B cell (primary cell): ENCODE data around the gene HTR2B.

Experiments
- EZH2 ChIP-seq: IDR thresholded peaks from 2 replicates; pipeline ENCODE4 v1.6.1; 2012; ENCODE audit warnings: borderline replicate concordance, low read depth, mild to moderate bottlenecking, moderate library complexity, low read length; ENCODE audit not compliant: insufficient read depth, poor library complexity, severe bottlenecking
- TF ChIP-seq, protein P1 (sequence below): fragments of 200-600 bp; IDR thresholded peaks from one replicate; pipeline ENCODE4 v1.8.0; 2022; ENCODE audit warnings: antibody characterized with exemption, mild to moderate bottlenecking

DNA sequence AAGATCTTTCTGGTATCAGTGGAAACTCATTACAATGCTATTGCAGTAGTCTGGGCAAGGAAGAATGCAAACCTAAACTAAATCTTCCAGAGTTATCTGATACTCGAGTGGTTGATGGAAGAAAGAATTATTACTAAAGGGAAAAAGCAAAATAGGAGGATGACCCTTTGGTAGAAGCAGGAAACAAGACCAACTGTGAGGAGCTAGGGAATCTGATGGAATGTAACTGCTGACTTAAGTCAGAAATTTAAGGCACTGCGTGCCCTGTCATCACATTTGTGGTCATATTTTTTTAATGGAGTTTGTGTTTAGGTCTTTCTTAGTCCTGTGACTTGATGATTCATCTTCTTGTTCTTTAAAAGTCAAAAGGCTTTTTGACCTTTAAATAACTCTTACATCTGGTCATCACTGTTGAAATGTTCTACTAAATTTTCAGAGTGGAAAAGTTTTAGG is 37.1 kb upstream of the HTR2B start:
- TF ChIP-seq, protein P1, sequence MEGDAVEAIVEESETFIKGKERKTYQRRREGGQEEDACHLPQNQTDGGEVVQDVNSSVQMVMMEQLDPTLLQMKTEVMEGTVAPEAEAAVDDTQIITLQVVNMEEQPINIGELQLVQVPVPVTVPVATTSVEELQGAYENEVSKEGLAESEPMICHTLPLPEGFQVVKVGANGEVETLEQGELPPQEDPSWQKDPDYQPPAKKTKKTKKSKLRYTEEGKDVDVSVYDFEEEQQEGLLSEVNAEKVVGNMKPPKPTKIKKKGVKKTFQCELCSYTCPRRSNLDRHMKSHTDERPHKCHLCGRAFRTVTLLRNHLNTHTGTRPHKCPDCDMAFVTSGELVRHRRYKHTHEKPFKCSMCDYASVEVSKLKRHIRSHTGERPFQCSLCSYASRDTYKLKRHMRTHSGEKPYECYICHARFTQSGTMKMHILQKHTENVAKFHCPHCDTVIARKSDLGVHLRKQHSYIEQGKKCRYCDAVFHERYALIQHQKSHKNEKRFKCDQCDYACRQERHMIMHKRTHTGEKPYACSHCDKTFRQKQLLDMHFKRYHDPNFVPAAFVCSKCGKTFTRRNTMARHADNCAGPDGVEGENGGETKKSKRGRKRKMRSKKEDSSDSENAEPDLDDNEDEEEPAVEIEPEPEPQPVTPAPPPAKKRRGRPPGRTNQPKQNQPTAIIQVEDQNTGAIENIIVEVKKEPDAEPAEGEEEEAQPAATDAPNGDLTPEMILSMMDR, result no peak
- no peak for TF ChIP-seq EZH2
